Suprapubic skin (tissue), 4 donors: ENCODE data around the gene UBE3A.

ENCODE experiments used
- EP300 ChIP-seq: sonication (generic); formaldehyde crosslinking; IDR thresholded peaks from one replicate; pipeline ENCODE4 v1.6.1; 2017; ENCODE audit warnings: antibody characterized with exemption
- POLR2A ChIP-seq, 2 donors: fragments of 450-650 bp; IDR thresholded peaks; one replicate each; pipeline ENCODE4 v1.6.1; 2017; ENCODE audit warnings: antibody characterized with exemption in 2 of 2, mild to moderate bottlenecking in 2 of 2, moderate library complexity in 2 of 2
- POLR2AphosphoS5 ChIP-seq, 3 donors: sonication (generic); formaldehyde crosslinking; IDR thresholded peaks; one replicate each; pipeline ENCODE4 v1.6.1; 2017; ENCODE audit warnings: antibody characterized with exemption in 3 of 3
- TF ChIP-seq, protein P1 (sequence below), 2 donors: fragments of 200-600 bp in 1 of 2; fragments of 450-650 bp in 1 of 2; sonication (generic) in 1 of 2; IDR thresholded peaks; one replicate each; pipeline ENCODE4 v1.5.1; 2016 to 2019; ENCODE audit warnings: antibody characterized with exemption in 2 of 2, mild to moderate bottlenecking in 1 of 2, moderate library complexity in 1 of 2

DNA sequence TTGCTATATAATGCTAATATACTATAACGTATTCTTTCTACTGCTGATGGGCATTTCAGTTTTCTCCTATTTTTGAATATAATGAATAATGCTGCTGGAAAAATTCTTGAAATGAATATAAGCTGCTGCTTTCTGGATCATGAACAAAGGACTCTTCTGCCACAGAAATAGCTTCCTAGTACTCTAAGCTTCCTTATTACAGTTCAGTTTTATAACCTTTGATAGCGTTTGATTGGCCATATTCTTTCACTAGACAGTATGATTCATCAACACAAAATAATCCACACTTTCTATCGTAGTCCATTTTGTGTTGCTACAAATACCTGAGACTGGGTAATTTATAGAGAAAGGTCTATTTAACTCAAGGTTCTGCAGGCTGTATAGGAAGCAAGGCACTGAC, 16.4 kb upstream of the UBE3A start:
- TF ChIP-seq, protein P1, sequence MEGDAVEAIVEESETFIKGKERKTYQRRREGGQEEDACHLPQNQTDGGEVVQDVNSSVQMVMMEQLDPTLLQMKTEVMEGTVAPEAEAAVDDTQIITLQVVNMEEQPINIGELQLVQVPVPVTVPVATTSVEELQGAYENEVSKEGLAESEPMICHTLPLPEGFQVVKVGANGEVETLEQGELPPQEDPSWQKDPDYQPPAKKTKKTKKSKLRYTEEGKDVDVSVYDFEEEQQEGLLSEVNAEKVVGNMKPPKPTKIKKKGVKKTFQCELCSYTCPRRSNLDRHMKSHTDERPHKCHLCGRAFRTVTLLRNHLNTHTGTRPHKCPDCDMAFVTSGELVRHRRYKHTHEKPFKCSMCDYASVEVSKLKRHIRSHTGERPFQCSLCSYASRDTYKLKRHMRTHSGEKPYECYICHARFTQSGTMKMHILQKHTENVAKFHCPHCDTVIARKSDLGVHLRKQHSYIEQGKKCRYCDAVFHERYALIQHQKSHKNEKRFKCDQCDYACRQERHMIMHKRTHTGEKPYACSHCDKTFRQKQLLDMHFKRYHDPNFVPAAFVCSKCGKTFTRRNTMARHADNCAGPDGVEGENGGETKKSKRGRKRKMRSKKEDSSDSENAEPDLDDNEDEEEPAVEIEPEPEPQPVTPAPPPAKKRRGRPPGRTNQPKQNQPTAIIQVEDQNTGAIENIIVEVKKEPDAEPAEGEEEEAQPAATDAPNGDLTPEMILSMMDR (IDR thresholded peaks at IDR 0.05), result no peak
- TF ChIP-seq POLR2AphosphoS5 (IDR thresholded peaks at IDR 0.05) (no peak), POLR2A (IDR thresholded peaks at IDR 0.05) (no peak), EP300 (no peak)
